HCT116 (cell line): ENCODE measurements around the gene FKBP5.

Source experiments
- POLR2A ChIP-seq: IDR thresholded peaks from 2 replicates; pipeline ENCODE4 v1.7.0; 2011; ENCODE audit warnings: borderline replicate concordance; ENCODE audit not compliant: insufficient read depth, insufficient read length; ENCODE audit errors: extremely low read depth
- SIN3A ChIP-seq: IDR thresholded peaks from 2 replicates; pipeline ENCODE4 v1.6.1; 2012; ENCODE audit warnings: low read depth
- TF ChIP-seq, protein P1 (sequence below): IDR thresholded peaks from 2 replicates; pipeline ENCODE4 v1.6.1; 2011; ENCODE audit warnings: mild to moderate bottlenecking, low read length, moderate library complexity; ENCODE audit not compliant: insufficient replicate concordance; ENCODE audit errors: extremely low read depth

- TF ChIP-seq POLR2A (no peak), SIN3A (no peak)
- TF ChIP-seq, protein P1, sequence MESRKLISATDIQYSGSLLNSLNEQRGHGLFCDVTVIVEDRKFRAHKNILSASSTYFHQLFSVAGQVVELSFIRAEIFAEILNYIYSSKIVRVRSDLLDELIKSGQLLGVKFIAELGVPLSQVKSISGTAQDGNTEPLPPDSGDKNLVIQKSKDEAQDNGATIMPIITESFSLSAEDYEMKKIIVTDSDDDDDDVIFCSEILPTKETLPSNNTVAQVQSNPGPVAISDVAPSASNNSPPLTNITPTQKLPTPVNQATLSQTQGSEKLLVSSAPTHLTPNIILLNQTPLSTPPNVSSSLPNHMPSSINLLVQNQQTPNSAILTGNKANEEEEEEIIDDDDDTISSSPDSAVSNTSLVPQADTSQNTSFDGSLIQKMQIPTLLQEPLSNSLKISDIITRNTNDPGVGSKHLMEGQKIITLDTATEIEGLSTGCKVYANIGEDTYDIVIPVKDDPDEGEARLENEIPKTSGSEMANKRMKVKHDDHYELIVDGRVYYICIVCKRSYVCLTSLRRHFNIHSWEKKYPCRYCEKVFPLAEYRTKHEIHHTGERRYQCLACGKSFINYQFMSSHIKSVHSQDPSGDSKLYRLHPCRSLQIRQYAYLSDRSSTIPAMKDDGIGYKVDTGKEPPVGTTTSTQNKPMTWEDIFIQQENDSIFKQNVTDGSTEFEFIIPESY = no peak
Observed at GRCh38 chr6:35543459-35544193, 145.1 kb downstream of the FKBP5 start.
